HCT116 (cell line): ENCODE measurements around the gene C2orf92.

ENCODE experiments used
- EGR1 ChIP-seq: IDR thresholded peaks from 2 replicates; pipeline ENCODE4 v1.6.1; 2012; ENCODE audit warnings: low read depth
- EZH2phosphoT487 ChIP-seq: fragments of 200-600 bp; IDR thresholded peaks from 2 replicates; pipeline ENCODE4 v1.6.1; 2018; ENCODE audit warnings: antibody characterized with exemption, borderline replicate concordance
- FOSL1 ChIP-seq: IDR thresholded peaks from 2 replicates; pipeline ENCODE4 v1.6.1; 2012; ENCODE audit warnings: low read depth
- POLR2A ChIP-seq: IDR thresholded peaks from 2 replicates; pipeline ENCODE4 v1.7.0; 2011; ENCODE audit warnings: borderline replicate concordance; ENCODE audit not compliant: insufficient read depth, insufficient read length; ENCODE audit errors: extremely low read depth
- SIN3A ChIP-seq: IDR thresholded peaks from 2 replicates; pipeline ENCODE4 v1.6.1; 2012; ENCODE audit warnings: low read depth
- SP1 ChIP-seq: IDR thresholded peaks from 2 replicates; pipeline ENCODE4 v1.6.1; 2012; ENCODE audit warnings: low read depth
- SRF ChIP-seq: IDR thresholded peaks from 2 replicates; pipeline ENCODE4 v1.6.1; 2012; ENCODE audit warnings: low read depth
- TCF7L2 ChIP-seq: IDR thresholded peaks from 2 replicates; pipeline ENCODE4 v1.7.0; 2011; ENCODE audit warnings: borderline replicate concordance, inconsistent platforms; ENCODE audit not compliant: insufficient read depth, insufficient read length; ENCODE audit errors: extremely low read depth
- TF ChIP-seq, protein P1 (sequence below), 3 experiments: fragments of 200-600 bp in 1 of 3; sonication (generic) in 1 of 3; IDR thresholded peaks in 2 of 3; conservative IDR thresholded peaks in 1 of 3; 2 replicates each; pipeline ENCODE4 v1.5.1; 2012 to 2017; ENCODE audit warnings: low read depth in 2 of 3, low read length in 2 of 3, antibody characterized with exemption in 1 of 3, borderline replicate concordance in 1 of 3, control low read depth in 1 of 3, mild to moderate bottlenecking in 1 of 3, mixed read lengths in 1 of 3, mixed run types in 1 of 3, moderate library complexity in 1 of 3; ENCODE audit not compliant: insufficient read depth in 1 of 3
- TF ChIP-seq, protein P2 (sequence below): IDR thresholded peaks from 2 replicates; pipeline ENCODE4 v1.6.1; 2011; ENCODE audit warnings: mild to moderate bottlenecking, low read length, moderate library complexity; ENCODE audit not compliant: insufficient replicate concordance; ENCODE audit errors: extremely low read depth
- TF ChIP-seq, protein P3 (sequence below): IDR thresholded peaks from 2 replicates; pipeline ENCODE4 v1.6.1; 2012
- TF ChIP-seq, protein P4 (sequence below): IDR thresholded peaks from 2 replicates; pipeline ENCODE4 v1.6.1; 2012

GRCh38 chr2:97654309-97654708 is 15.2 kb upstream of the C2orf92 start:
- TF ChIP-seq, protein P1, sequence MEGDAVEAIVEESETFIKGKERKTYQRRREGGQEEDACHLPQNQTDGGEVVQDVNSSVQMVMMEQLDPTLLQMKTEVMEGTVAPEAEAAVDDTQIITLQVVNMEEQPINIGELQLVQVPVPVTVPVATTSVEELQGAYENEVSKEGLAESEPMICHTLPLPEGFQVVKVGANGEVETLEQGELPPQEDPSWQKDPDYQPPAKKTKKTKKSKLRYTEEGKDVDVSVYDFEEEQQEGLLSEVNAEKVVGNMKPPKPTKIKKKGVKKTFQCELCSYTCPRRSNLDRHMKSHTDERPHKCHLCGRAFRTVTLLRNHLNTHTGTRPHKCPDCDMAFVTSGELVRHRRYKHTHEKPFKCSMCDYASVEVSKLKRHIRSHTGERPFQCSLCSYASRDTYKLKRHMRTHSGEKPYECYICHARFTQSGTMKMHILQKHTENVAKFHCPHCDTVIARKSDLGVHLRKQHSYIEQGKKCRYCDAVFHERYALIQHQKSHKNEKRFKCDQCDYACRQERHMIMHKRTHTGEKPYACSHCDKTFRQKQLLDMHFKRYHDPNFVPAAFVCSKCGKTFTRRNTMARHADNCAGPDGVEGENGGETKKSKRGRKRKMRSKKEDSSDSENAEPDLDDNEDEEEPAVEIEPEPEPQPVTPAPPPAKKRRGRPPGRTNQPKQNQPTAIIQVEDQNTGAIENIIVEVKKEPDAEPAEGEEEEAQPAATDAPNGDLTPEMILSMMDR (IDR thresholded peaks at IDR 0.05 in 2 of 3, conservative IDR thresholded peaks at IDR 0.05 in 1 of 3; ENCODE audit: borderline replicate concordance in 1 of 3, insufficient read depth in 1 of 3, low read depth in 2 of 3, low read length in 2 of 3), result no peak
- TF ChIP-seq POLR2A (no peak), SIN3A (no peak), EGR1 (no peak), TCF7L2 (no peak), SRF (no peak), SP1 (no peak), FOSL1 (no peak), EZH2phosphoT487 (no peak)
- TF ChIP-seq, protein P2, sequence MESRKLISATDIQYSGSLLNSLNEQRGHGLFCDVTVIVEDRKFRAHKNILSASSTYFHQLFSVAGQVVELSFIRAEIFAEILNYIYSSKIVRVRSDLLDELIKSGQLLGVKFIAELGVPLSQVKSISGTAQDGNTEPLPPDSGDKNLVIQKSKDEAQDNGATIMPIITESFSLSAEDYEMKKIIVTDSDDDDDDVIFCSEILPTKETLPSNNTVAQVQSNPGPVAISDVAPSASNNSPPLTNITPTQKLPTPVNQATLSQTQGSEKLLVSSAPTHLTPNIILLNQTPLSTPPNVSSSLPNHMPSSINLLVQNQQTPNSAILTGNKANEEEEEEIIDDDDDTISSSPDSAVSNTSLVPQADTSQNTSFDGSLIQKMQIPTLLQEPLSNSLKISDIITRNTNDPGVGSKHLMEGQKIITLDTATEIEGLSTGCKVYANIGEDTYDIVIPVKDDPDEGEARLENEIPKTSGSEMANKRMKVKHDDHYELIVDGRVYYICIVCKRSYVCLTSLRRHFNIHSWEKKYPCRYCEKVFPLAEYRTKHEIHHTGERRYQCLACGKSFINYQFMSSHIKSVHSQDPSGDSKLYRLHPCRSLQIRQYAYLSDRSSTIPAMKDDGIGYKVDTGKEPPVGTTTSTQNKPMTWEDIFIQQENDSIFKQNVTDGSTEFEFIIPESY, result no peak
- TF ChIP-seq, protein P3, sequence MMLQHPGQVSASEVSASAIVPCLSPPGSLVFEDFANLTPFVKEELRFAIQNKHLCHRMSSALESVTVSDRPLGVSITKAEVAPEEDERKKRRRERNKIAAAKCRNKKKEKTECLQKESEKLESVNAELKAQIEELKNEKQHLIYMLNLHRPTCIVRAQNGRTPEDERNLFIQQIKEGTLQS, result no peak
- TF ChIP-seq, protein P4, sequence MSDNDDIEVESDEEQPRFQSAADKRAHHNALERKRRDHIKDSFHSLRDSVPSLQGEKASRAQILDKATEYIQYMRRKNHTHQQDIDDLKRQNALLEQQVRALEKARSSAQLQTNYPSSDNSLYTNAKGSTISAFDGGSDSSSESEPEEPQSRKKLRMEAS, result no peak
